SJSA1 (cell line): ENCODE data around the gene NME3. TPM values are rescaled to one million over a fixed set of nuclear protein-coding genes. Genes with fewer than 3 reads are reported as not detected.
A peak's percentile ranks its signal among the peaks of the same experiment; 100 is the strongest.

Source experiments
- DNase-seq, 2 experiments: peaks; one replicate each; pipeline ENCODE4 v3.0.0-alpha.2; 2015 to 2020; ENCODE audit warnings: low spot score in 2 of 2, low read depth in 1 of 2
- H3K27ac ChIP-seq: fragments of 250-450 bp; sonication (Bioruptor Pico); 2 replicates; pipeline ENCODE4 v1.5.1; 2020; ENCODE audit warnings: mild to moderate bottlenecking, moderate library complexity
- H3K27me3 ChIP-seq: fragments of 250-450 bp; sonication (Bioruptor Pico); replicated peaks from 2 replicates; pipeline ENCODE4 v1.5.1; 2020; ENCODE audit warnings: mild to moderate bottlenecking, moderate library complexity
- H3K36me3 ChIP-seq: fragments of 250-450 bp; sonication (Bioruptor Pico); 2 replicates; pipeline ENCODE4 v1.5.1; 2020; ENCODE audit warnings: mild to moderate bottlenecking
- H3K4me1 ChIP-seq: fragments of 250-450 bp; sonication (Bioruptor Pico); replicated peaks from 2 replicates; pipeline ENCODE4 v1.6.1; 2021; ENCODE audit warnings: mild to moderate bottlenecking
- H3K4me3 ChIP-seq: fragments of 250-450 bp; sonication (Bioruptor Pico); 2 replicates; pipeline ENCODE4 v1.5.1; 2020; ENCODE audit warnings: mild to moderate bottlenecking
- H3K9me3 ChIP-seq: fragments of 250-450 bp; sonication (Bioruptor Pico); replicated peaks from 2 replicates; pipeline ENCODE4 v1.5.1; 2020; ENCODE audit warnings: mild to moderate bottlenecking
- total RNA-seq: library from RNA; depleted of rRNA; stranded (reverse); fragments of >200 nt; shearing (Covaris generic); gene quantifications from 2 replicates; pipeline ENCODE4 v1.2.3, GENCODE V29; 2014

NME3 gene
- total RNA-seq, 1 experiment from 2014 or later = 19.9 TPM

- Histone ChIP-seq H3K27me3 (no peaks in the 10 kb centered on the region), H3K4me1 (peaks cover 30% of the 10 kb centered on the region), H3K36me3 (peaks cover 84% of the 10 kb centered on the region), H3K4me3 (no peak overlapping the region), H3K27ac (no peak overlapping the region), H3K9me3 (no peaks in the 10 kb centered on the region)
- no peak for DNase-seq
These were observed 21.9 kb downstream of the NME3 start for GRCh38 chr16:1749152-1750117.

DNA sequence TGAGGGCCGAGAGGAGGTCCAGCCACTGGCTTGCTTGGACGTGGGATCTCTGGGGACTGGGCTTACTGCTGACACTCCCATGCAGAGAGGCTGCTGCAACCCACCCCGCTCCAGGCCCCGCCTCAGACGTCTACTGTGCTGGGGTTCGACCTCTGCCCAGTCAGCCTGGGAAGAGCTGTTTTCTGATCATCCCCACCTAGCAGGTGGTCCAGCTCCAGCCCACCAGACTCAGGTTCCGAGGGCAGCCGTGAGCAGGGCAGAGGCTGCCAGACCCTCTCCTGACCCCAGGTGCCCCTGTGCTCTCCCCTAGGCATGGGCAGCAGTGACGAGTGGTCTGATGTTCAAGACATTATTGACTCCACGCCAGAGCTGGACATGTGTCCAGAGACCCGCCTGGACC, 23.4 kb downstream of the NME3 start:
- no peak overlapping the region for H3K4me3 ChIP-seq
- no peaks in the 10 kb centered on the region for H3K27me3 ChIP-seq
- H3K27ac ChIP-seq = no peak overlapping the region
- no peaks in the 10 kb centered on the region for H3K9me3 ChIP-seq
- H3K36me3 ChIP-seq = peaks cover 83% of the 10 kb centered on the region
- peaks cover 42% of the 10 kb centered on the region for H3K4me1 ChIP-seq
- no peak for DNase-seq

DNA sequence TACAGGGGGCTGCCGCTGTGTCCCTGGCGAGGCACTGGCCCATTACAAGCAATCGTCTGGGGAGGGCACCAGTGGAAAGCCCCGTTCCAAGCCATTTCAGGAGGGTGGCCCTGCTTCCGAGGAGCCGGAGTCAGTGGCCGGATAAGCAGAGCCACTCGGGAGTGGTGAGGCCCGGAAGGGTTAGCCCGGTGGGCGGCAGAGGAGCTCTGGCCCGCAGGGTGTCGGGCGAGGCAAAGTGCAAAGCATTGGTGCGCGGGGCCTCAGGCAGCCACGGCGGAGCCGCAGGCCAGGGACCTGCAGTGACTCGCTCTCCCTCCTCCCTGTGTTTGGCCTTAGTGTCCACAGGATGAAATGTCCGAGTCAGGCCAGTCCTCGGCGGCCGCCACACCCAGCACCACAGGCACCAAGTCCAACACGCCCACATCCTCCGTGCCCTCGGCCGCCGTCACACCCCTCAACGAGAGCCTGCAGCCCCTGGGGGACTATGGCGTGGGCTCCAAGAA, 24.6 kb downstream of the NME3 start:
- DNase-seq = peak in 1 of 2 experiments; percentile 67
- Histone ChIP-seq H3K4me3 (no peak overlapping the region), H3K36me3 (peaks cover 81% of the 10 kb centered on the region), H3K27me3 (no peaks in the 10 kb centered on the region), H3K9me3 (no peaks in the 10 kb centered on the region), H3K27ac (peak overlapping the region; percentile 100), H3K4me1 (peaks cover 42% of the 10 kb centered on the region)

DNA sequence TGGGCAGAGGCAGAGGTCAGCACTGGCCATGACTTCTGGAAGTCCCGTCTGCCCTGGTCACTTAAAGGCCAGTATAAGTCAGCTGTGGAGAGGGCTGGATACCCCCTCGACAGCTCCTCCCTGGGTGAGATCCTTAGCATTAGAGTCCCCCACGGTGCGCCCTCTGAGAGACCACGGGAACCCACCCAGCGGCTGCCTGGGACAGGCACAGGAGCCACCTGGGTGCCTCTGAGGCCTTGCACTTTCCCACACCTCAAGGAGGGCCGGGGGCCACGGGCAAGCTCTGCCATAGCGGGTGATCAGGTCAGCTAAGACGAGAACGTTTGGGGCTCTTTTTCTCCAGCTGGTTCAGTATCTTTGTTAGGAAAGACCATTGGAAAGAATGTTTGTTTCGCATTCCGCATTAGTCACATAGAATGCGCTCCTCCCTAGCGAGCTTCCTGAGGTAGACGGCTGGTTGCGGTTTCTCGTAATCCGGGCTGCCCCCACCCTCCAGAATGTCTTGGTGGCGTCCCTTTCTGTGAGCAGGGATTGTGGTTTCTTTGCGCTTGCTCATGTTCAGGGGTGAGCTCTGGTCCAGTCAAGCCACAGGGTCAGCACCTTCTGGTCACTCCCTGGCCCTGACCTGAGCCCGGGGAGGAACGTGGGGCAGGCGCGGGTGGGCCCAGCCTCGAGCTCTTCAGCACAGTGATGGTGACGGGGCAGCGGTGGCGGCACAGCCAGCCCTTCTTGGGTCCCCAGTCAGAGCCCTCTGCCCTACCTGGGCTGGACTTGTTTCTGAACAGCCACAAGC, 25.2 kb downstream of the NME3 start:
- H3K4me3 ChIP-seq = peak overlapping the region; percentile 13; the same call in 1 of the 2 replicates
- DNase-seq = peak; percentile 97
- H3K27me3 ChIP-seq = no peaks in the 10 kb centered on the region
- peaks cover 79% of the 10 kb centered on the region for H3K36me3 ChIP-seq
- H3K9me3 ChIP-seq = no peaks in the 10 kb centered on the region
- H3K27ac ChIP-seq = peak overlapping the region; percentile 100
- peaks cover 42% of the 10 kb centered on the region for H3K4me1 ChIP-seq

DNA sequence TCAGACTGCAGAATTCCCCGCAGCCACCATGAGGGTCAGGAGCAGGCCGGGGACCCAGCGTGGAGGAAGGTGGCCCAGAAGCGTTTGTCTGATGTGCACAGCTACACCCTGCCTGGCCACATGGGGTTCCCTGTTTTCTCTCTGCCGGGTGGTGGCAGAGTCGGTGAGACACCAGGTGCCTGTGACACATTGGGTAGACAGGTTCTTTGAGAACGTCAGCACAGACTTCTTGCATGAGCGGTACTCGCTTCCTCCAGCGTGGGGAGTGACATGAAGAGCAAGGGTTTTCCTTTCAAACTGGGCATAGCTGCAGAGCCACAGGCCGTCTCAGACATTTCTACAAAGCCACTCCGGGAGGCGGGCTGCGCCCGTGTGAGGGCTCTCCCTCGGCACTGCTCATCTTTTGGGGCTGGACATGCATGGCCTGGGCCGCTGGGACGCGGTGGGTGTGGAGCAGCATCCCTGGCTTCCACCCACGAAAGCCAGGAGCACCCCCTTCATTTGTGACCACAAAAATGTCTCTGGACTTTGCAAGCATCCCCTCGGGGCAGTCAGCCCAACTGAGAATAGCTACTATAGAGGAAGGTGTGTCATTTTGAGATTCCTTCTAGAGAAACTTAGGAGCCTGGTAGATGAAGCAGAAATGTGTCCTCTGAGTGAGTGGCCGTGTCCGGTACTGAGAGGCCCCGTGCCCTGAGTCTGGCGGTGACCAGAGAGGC, 26.0 kb downstream of the NME3 start:
- DNase-seq = peak; percentile 93 to 94
- H3K4me3 ChIP-seq = peak overlapping the region; percentile 13; the same call in 1 of the 2 replicates

GRCh38 chr16:1744338-1744840, 27.0 kb downstream of the NME3 start:
- H3K9me3 ChIP-seq = no peaks in the 10 kb centered on the region

More for the DNA sequence above, 26.0 kb downstream of the NME3 start:
- Histone ChIP-seq H3K36me3 (peaks cover 79% of the 10 kb centered on the region), H3K9me3 (no peaks in the 10 kb centered on the region), H3K27me3 (no peaks in the 10 kb centered on the region), H3K27ac (peak overlapping the region; percentile 100), H3K4me1 (peaks cover 42% of the 10 kb centered on the region)

GRCh38 chr16:1743376-1744337, 27.7 kb downstream of the NME3 start:
- no peaks in the 10 kb centered on the region for H3K9me3 ChIP-seq
- no peak overlapping the region for H3K27ac ChIP-seq
- peak in 1 of 2 experiments; percentile 41 for DNase-seq
- H3K36me3 ChIP-seq = peaks cover 65% of the 10 kb centered on the region
- H3K4me1 ChIP-seq = peaks cover 42% of the 10 kb centered on the region
- no peak overlapping the region for H3K4me3 ChIP-seq
- H3K27me3 ChIP-seq = no peaks in the 10 kb centered on the region

More at GRCh38 chr16:1744338-1744840, 27.0 kb downstream of the NME3 start:
- no peaks in the 10 kb centered on the region for H3K27me3 ChIP-seq
- no peak overlapping the region for H3K27ac ChIP-seq
- H3K4me3 ChIP-seq = no peak overlapping the region
- H3K36me3 ChIP-seq = peaks cover 73% of the 10 kb centered on the region
- no peak for DNase-seq
- H3K4me1 ChIP-seq = peaks cover 42% of the 10 kb centered on the region

DNA sequence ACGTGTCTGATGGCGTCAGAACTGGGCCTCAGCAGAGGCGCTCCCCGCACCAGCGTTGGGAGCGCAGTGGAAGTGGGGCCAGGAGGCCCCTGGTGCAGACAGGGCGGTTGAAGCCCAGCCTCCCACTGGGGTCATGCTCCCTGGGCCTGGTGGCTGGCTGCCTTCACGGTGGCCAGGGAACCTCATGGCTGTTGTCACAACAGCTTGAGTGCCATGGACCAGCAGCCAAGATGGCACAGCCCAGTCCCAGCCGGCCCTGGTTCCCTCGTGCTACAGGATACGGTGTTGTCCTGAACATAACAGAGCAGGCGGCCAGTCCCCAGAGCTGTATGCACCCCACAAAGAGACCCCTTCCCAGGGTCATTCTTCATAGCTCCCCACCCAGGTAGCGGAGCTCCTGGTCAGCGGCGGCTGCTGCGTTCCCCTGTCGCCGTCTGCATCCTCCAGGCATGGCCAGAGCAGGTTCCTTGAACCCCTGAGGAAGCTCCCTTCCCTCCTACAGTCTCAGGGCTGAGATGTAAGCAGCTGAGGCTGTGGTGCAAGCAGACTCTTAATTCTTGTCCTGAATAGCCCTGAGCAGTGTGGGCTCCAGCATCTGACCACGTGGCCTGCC, 29.7 kb downstream of the NME3 start:
- Histone ChIP-seq H3K27ac (no peak overlapping the region), H3K36me3 (peaks cover 45% of the 10 kb centered on the region), H3K4me1 (peaks cover 34% of the 10 kb centered on the region), H3K27me3 (no peaks in the 10 kb centered on the region), H3K9me3 (no peaks in the 10 kb centered on the region), H3K4me3 (no peak overlapping the region)
- DNase-seq = peak in 1 of 2 experiments; percentile 41

DNA sequence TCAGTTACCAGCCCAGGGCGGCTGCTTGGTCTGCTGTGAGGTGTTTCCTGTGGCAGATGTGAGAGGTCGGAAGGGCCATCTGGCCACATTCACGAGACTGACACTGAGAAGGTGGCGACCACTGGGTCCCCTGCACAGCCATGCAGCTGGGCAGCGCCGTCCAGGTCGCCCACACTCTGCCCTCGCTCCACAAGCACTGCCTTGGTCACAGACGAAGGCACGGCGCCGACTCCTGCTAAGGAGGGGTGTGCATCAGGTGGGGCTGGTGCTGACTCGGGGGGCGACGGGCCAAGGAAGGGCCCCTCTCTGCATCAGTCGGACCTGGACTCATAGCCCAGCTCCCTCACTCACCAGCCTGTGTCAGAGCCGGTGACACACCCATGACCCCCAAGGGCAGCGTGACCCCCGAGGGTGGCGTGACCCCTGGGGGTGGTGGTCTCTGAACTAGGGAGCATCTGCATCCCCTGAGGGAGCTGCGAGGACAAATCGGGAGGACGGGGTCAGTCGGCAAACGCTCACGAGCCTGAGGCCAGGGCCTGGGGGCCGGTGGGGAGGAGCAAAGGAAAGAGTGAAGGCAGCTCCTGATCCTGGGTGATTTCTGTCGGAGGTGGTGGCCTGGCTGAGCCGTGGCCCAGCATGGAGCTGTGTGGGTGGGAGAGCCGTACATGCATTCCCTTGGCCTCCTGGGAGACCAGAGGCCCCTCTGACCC, 30.4 kb downstream of the NME3 start:
- Histone ChIP-seq H3K4me3 (no peak overlapping the region), H3K4me1 (peaks cover 27% of the 10 kb centered on the region), H3K27me3 (no peaks in the 10 kb centered on the region), H3K9me3 (no peaks in the 10 kb centered on the region), H3K36me3 (peaks cover 42% of the 10 kb centered on the region), H3K27ac (no peak overlapping the region)
- peak in 1 of 2 experiments; percentile 40 for DNase-seq

DNA sequence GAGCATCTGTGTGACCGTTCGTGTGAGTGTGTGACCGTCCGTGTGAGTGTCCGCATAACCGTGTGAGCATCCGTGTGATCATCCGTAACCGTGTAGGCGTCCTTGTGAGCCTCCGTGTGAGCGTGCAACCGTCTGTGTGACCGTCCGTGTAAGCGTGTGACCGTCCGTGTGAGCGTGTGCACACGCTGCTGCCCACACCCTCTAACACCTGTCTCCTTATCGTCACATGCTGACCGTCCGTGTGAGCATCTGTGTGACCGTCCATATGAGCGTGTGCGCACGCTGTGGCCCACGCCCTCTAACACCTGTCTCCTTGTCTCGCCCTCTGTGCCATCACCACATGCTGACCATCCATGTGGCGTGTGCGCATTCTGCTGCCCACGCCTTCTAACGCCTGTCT, 31.1 kb downstream of the NME3 start:
- Histone ChIP-seq H3K27ac (no peak overlapping the region), H3K36me3 (peaks cover 42% of the 10 kb centered on the region), H3K27me3 (no peaks in the 10 kb centered on the region), H3K4me3 (no peak overlapping the region), H3K9me3 (no peaks in the 10 kb centered on the region), H3K4me1 (peaks cover 20% of the 10 kb centered on the region)
- no peak for DNase-seq

GRCh38 chr16:1734816-1735215, 36.5 kb downstream of the NME3 start:
- no peaks in the 10 kb centered on the region for H3K4me1 ChIP-seq
- H3K27me3 ChIP-seq = no peaks in the 10 kb centered on the region
- H3K27ac ChIP-seq = no peak overlapping the region
- peaks cover 5% of the 10 kb centered on the region for H3K9me3 ChIP-seq
- H3K4me3 ChIP-seq = no peak overlapping the region
- DNase-seq = no peak
- H3K36me3 ChIP-seq = peaks cover 41% of the 10 kb centered on the region
